Activated gamma-delta T cell treated with anti-CD3 and anti-CD28 coated beads, Interleukin-2, amount 50 U/mL, for 16 hours (primary cell): ENCODE results near the gene PTPA.
"Not testable (repeated sequence)": the region's sequence is repeated elsewhere in the genome, so short reads cannot be mapped to it uniquely, and the experiment has no call there.

ENCODE experiments used
- DNase-seq: peaks from one replicate; pipeline ENCODE4 v3.0.0-alpha.2; 2020; ENCODE audit warnings: low read depth

Gene PTPA

GRCh38 chr9:129109952-129110739 is 1.1 kb upstream of the PTPA start:
- DNase-seq = no peak

GRCh38 chr9:129111528-129112151 is 425 bp downstream of the PTPA start:
- no peak for DNase-seq

GRCh38 chr9:129112526-129112925 is 1.3 kb downstream of the PTPA start:
- DNase-seq = not testable (repeated sequence)

- DNase-seq = no peak
Observed at GRCh38 chr9:129113645-129114304, 2.6 kb downstream of the PTPA start.

- DNase-seq = no peak
Observed at GRCh38 chr9:129118799-129119198, 7.6 kb downstream of the PTPA start.

GRCh38 chr9:129121483-129121882 is 10.3 kb downstream of the PTPA start:
- no peak for DNase-seq

GRCh38 chr9:129122133-129122532 is 10.9 kb downstream of the PTPA start:
- no peak for DNase-seq

- not testable (repeated sequence) for DNase-seq
Observed at GRCh38 chr9:129122976-129123375, 11.8 kb downstream of the PTPA start.

- no peak for DNase-seq
Observed at GRCh38 chr9:129124506-129125069, 13.4 kb downstream of the PTPA start.

- DNase-seq = no peak
Observed at GRCh38 chr9:129125478-129125877, 14.3 kb downstream of the PTPA start.

GRCh38 chr9:129126749-129127618 is 15.8 kb downstream of the PTPA start:
- DNase-seq = no peak

- no peak for DNase-seq
Observed at GRCh38 chr9:129128689-129129088, 17.5 kb downstream of the PTPA start.

GRCh38 chr9:129130271-129130670 is 19.1 kb downstream of the PTPA start:
- not testable (repeated sequence) for DNase-seq

GRCh38 chr9:129130791-129131190 is 19.6 kb downstream of the PTPA start:
- DNase-seq = no peak

GRCh38 chr9:129131300-129132145 is 20.3 kb downstream of the PTPA start:
- DNase-seq = peak; percentile 76

- DNase-seq = no peak
Observed at GRCh38 chr9:129133082-129133481, 21.9 kb downstream of the PTPA start.

GRCh38 chr9:129135476-129135875 is 24.3 kb downstream of the PTPA start:
- no peak for DNase-seq

GRCh38 chr9:129136446-129137035 is 25.3 kb downstream of the PTPA start:
- no peak for DNase-seq

- no peak for DNase-seq
Observed at GRCh38 chr9:129137292-129138143, 26.3 kb downstream of the PTPA start.

GRCh38 chr9:129138144-129138462 is 26.9 kb downstream of the PTPA start:
- DNase-seq = no peak
